HAP-1 (cell line): ENCODE measurements around the gene RPTOR.

ENCODE experiments used
- DNase-seq, 2 experiments: peaks; one replicate each; pipeline ENCODE4 v3.0.0-alpha.2; 2016 to 2020; ENCODE audit warnings: low spot score in 2 of 2
- H3K27me3 ChIP-seq: fragments of 250-450 bp; sonication (Bioruptor Pico); 2 replicates; pipeline ENCODE4 v1.5.1; 2020; ENCODE audit warnings: low read depth, mild to moderate bottlenecking, moderate library complexity
- H3K36me3 ChIP-seq: fragments of 250-450 bp; sonication (Bioruptor Pico); replicated peaks from 2 replicates; pipeline ENCODE4 v1.5.1; 2020; ENCODE audit warnings: mild to moderate bottlenecking
- H3K4me1 ChIP-seq: fragments of 250-450 bp; sonication (Bioruptor Pico); 2 replicates; pipeline ENCODE4 v1.5.1; 2020; ENCODE audit warnings: mild to moderate bottlenecking
- H3K4me3 ChIP-seq: fragments of 250-450 bp; sonication (Bioruptor Pico); 2 replicates; pipeline ENCODE4 v1.5.1; 2020; ENCODE audit warnings: mild to moderate bottlenecking, moderate library complexity
- H3K9me3 ChIP-seq: fragments of 250-450 bp; sonication (Bioruptor Pico); 2 replicates; pipeline ENCODE4 v1.5.1; 2020; ENCODE audit warnings: mild to moderate bottlenecking, moderate library complexity
- in situ Hi-C: fragments of 300-500 bp; cut with MboI; formaldehyde crosslinking; loops from 3 replicates; pipeline ENCODE4 v1.14.3; 2020; ENCODE audit warnings: low sequenced_read_pairs, inconsistent platforms, mixed read lengths

RPTOR gene

GRCh38 chr17:80826955-80827645, 282.5 kb downstream of the RPTOR start:
- Histone ChIP-seq H3K4me3 (no peak overlapping the region), H3K4me1 (no peaks in the 10 kb centered on the region; the same call in 1 of the 2 replicates), H3K36me3 (peaks cover 3% of the 10 kb centered on the region; the same call in 1 of the 2 replicates), H3K9me3 (no peaks in the 10 kb centered on the region), H3K27me3 (no peaks in the 10 kb centered on the region)
- in situ Hi-C loops = no loop called here
- no peak for DNase-seq

- no peak for DNase-seq
- no peak overlapping the region for H3K4me3 ChIP-seq
- H3K36me3 ChIP-seq = peaks cover 3% of the 10 kb centered on the region; the same call in 1 of the 2 replicates
Measured at GRCh38 chr17:80827646-80828643, 283.3 kb downstream of the RPTOR start.

GRCh38 chr17:80829166-80829813, 284.7 kb downstream of the RPTOR start:
- Histone ChIP-seq H3K4me1 (peaks cover 6% of the 10 kb centered on the region), H3K4me3 (no peak overlapping the region), H3K9me3 (no peaks in the 10 kb centered on the region), H3K36me3 (no peaks in the 10 kb centered on the region; the same call in 1 of the 2 replicates), H3K27me3 (no peaks in the 10 kb centered on the region)
- DNase-seq = no peak
- in situ Hi-C loops = no loop called here

More at GRCh38 chr17:80827646-80828643, 283.3 kb downstream of the RPTOR start:
- Histone ChIP-seq H3K4me1 (peaks cover 3% of the 10 kb centered on the region; the same call in 1 of the 2 replicates), H3K27me3 (no peaks in the 10 kb centered on the region), H3K9me3 (no peaks in the 10 kb centered on the region)
- in situ Hi-C loops = no loop called here

- Histone ChIP-seq H3K36me3 (no peaks in the 10 kb centered on the region; the same call in 1 of the 2 replicates), H3K4me3 (no peak overlapping the region), H3K9me3 (no peaks in the 10 kb centered on the region), H3K4me1 (peaks cover 6% of the 10 kb centered on the region), H3K27me3 (no peaks in the 10 kb centered on the region)
- no peak for DNase-seq
- in situ Hi-C loops = no loop called here
Measured at GRCh38 chr17:80830020-80830780, 285.6 kb downstream of the RPTOR start.

- Histone ChIP-seq H3K9me3 (no peaks in the 10 kb centered on the region), H3K27me3 (no peaks in the 10 kb centered on the region), H3K36me3 (no peaks in the 10 kb centered on the region; the same call in 1 of the 2 replicates), H3K4me1 (peaks cover 6% of the 10 kb centered on the region), H3K4me3 (no peak overlapping the region)
- no peak for DNase-seq
- in situ Hi-C loops = no loop called here
Measured at GRCh38 chr17:80831491-80831890, 286.9 kb downstream of the RPTOR start.

GRCh38 chr17:80832266-80832676, 287.6 kb downstream of the RPTOR start:
- Histone ChIP-seq H3K36me3 (no peaks in the 10 kb centered on the region), H3K27me3 (no peaks in the 10 kb centered on the region), H3K4me1 (peaks cover 6% of the 10 kb centered on the region), H3K4me3 (no peak overlapping the region), H3K9me3 (no peaks in the 10 kb centered on the region)
- in situ Hi-C loops = no loop called here
- peak in 1 of 2 experiments; percentile 63 for DNase-seq

- peaks cover 6% of the 10 kb centered on the region for H3K4me1 ChIP-seq
Measured at GRCh38 chr17:80832888-80833583, 288.4 kb downstream of the RPTOR start.

GRCh38 chr17:80833952-80834892, 289.6 kb downstream of the RPTOR start:
- DNase-seq = no peak
- H3K4me1 ChIP-seq = peaks cover 6% of the 10 kb centered on the region
- no peaks in the 10 kb centered on the region for H3K9me3 ChIP-seq
- in situ Hi-C loops = no loop called here
- no peaks in the 10 kb centered on the region for H3K36me3 ChIP-seq
- H3K27me3 ChIP-seq = no peaks in the 10 kb centered on the region
- no peak overlapping the region for H3K4me3 ChIP-seq

More at GRCh38 chr17:80832888-80833583, 288.4 kb downstream of the RPTOR start:
- Histone ChIP-seq H3K36me3 (no peaks in the 10 kb centered on the region), H3K4me3 (no peak overlapping the region), H3K27me3 (no peaks in the 10 kb centered on the region), H3K9me3 (no peaks in the 10 kb centered on the region)
- peak; percentile 70 to 85 for DNase-seq
- in situ Hi-C loops = no loop called here

- H3K36me3 ChIP-seq = no peaks in the 10 kb centered on the region
- no peak for DNase-seq
- peaks cover 6% of the 10 kb centered on the region for H3K4me1 ChIP-seq
- H3K4me3 ChIP-seq = no peak overlapping the region
- no peaks in the 10 kb centered on the region for H3K27me3 ChIP-seq
- in situ Hi-C loops = no loop called here
- H3K9me3 ChIP-seq = no peaks in the 10 kb centered on the region
Measured at GRCh38 chr17:80834893-80835275, 290.2 kb downstream of the RPTOR start.

GRCh38 chr17:80835816-80836657, 291.4 kb downstream of the RPTOR start:
- H3K27me3 ChIP-seq = no peaks in the 10 kb centered on the region

GRCh38 chr17:80836658-80836965, 292.0 kb downstream of the RPTOR start:
- DNase-seq = no peak
- in situ Hi-C loops = no loop called here
- Histone ChIP-seq H3K4me3 (no peak overlapping the region), H3K4me1 (peaks cover 6% of the 10 kb centered on the region), H3K27me3 (no peaks in the 10 kb centered on the region), H3K36me3 (no peaks in the 10 kb centered on the region), H3K9me3 (no peaks in the 10 kb centered on the region)

More at GRCh38 chr17:80835816-80836657, 291.4 kb downstream of the RPTOR start:
- H3K36me3 ChIP-seq = no peaks in the 10 kb centered on the region
- peaks cover 6% of the 10 kb centered on the region for H3K4me1 ChIP-seq
- H3K4me3 ChIP-seq = no peak overlapping the region
- H3K9me3 ChIP-seq = no peaks in the 10 kb centered on the region
- in situ Hi-C loops = no loop called here
- no peak for DNase-seq
